CD14-positive monocyte (primary cell): ENCODE data around the gene VWF. TPM values are rescaled to one million over a fixed set of nuclear protein-coding genes. Genes with fewer than 3 reads are reported as not detected.

ENCODE experiments used
- DNase-seq, 3 donors: peaks; one replicate each; pipeline ENCODE4 v3.0.0-alpha.2; 2011 to 2022
- H2AFZ ChIP-seq: 2 replicates; pipeline ENCODE4 v1.6.0; 2012; ENCODE audit warnings: mild to moderate bottlenecking, low read depth, low read length, inconsistent platforms; ENCODE audit not compliant: insufficient read depth, poor library complexity, severe bottlenecking
- H3K27ac ChIP-seq, 2 donors: 1 replicate in 1 of 2; 2 replicates in 1 of 2; pipeline ENCODE4 v1.5.1; 2012 to 2013; ENCODE audit warnings: low read length in 2 of 2, control low read depth in 1 of 2, inconsistent platforms in 1 of 2, low read depth in 1 of 2, mild to moderate bottlenecking in 1 of 2
- H3K27me3 ChIP-seq, 2 donors: one replicate each; pipeline versions ENCODE4 v1.6.0 to v1.6.1; 2011 to 2013; ENCODE audit warnings: low read length in 2 of 2; ENCODE audit not compliant: control insufficient read depth in 2 of 2, insufficient read depth in 2 of 2
- H3K36me3 ChIP-seq, 2 donors: replicated peaks in 1 of 2; 1 replicate in 1 of 2; 2 replicates in 1 of 2; pipeline versions ENCODE4 v1.5.1 to v1.6.1; 2012 to 2013; ENCODE audit warnings: low read length in 2 of 2, control low read depth in 1 of 2, inconsistent platforms in 1 of 2, mild to moderate bottlenecking in 1 of 2; ENCODE audit not compliant: insufficient read depth in 2 of 2, control insufficient read depth in 1 of 2
- H3K4me1 ChIP-seq, 2 donors: 1 replicate in 1 of 2; 2 replicates in 1 of 2; pipeline versions ENCODE4 v1.5.1 to v1.6.1; 2012 to 2013; ENCODE audit warnings: low read length in 2 of 2, control low read depth in 1 of 2, inconsistent platforms in 1 of 2, mild to moderate bottlenecking in 1 of 2, moderate library complexity in 1 of 2; ENCODE audit not compliant: insufficient read depth in 2 of 2, control insufficient read depth in 1 of 2
- H3K4me2 ChIP-seq: replicated peaks from 2 replicates; pipeline ENCODE3; 2012; ENCODE audit warnings: low read length, moderate library complexity, mild to moderate bottlenecking; ENCODE audit not compliant: poor library complexity, severe bottlenecking; ENCODE audit errors: extremely low read depth
- H3K4me3 ChIP-seq, 3 experiments: fragments of 200-600 bp in 1 of 3; sonication (generic) in 1 of 3; replicated peaks in 1 of 3; 1 replicate in 2 of 3; 2 replicates in 1 of 3; pipeline ENCODE4 v1.5.1; 2011 to 2013; ENCODE audit warnings: low read length in 3 of 3, mild to moderate bottlenecking in 3 of 3, control low read depth in 2 of 3, low read depth in 2 of 3, inconsistent platforms in 1 of 3, moderate library complexity in 1 of 3
- H3K79me2 ChIP-seq: 2 replicates; pipeline ENCODE4 v1.6.0; 2012; ENCODE audit warnings: mild to moderate bottlenecking, control low read depth, inconsistent platforms, low read length, moderate library complexity; ENCODE audit not compliant: insufficient read depth
- H3K9ac ChIP-seq: 2 replicates; pipeline ENCODE4 v1.6.0; 2017; ENCODE audit warnings: low read length, mild to moderate bottlenecking; ENCODE audit not compliant: insufficient read depth, poor library complexity, severe bottlenecking
- H3K9me3 ChIP-seq, 2 donors: replicated peaks in 1 of 2; 1 replicate in 1 of 2; 2 replicates in 1 of 2; pipeline versions ENCODE4 v1.5.1 to v1.6.1; 2012 to 2013; ENCODE audit warnings: low read length in 2 of 2, control low read depth in 1 of 2; ENCODE audit not compliant: control insufficient read depth in 1 of 2, insufficient read depth in 1 of 2
- H4K20me1 ChIP-seq: 2 replicates; pipeline ENCODE4 v1.6.0; 2012; ENCODE audit warnings: mild to moderate bottlenecking, low read length, control low read depth, moderate library complexity; ENCODE audit not compliant: insufficient read depth
- H3K27ac Mint-ChIP-seq, 7 donors: one replicate each; pipeline ENCODE4 v1.8.0; 2020; ENCODE audit warnings: mild to moderate bottlenecking in 7 of 7, mixed read lengths in 7 of 7, moderate library complexity in 6 of 7, inconsistent platforms in 2 of 7
- H3K27me3 Mint-ChIP-seq, 3 donors: one replicate each; pipeline ENCODE4 v1.8.0; 2021 to 2022; ENCODE audit warnings: low read depth in 3 of 3, mild to moderate bottlenecking in 3 of 3, mixed read lengths in 3 of 3, moderate library complexity in 3 of 3, inconsistent platforms in 1 of 3
- H3K36me3 Mint-ChIP-seq, 2 donors: one replicate each; pipeline ENCODE4 v1.8.0; 2020; ENCODE audit warnings: mixed read lengths in 2 of 2, inconsistent platforms in 1 of 2, mild to moderate bottlenecking in 1 of 2
- H3K4me1 Mint-ChIP-seq: one replicate; pipeline ENCODE4 v1.8.0; 2020; ENCODE audit warnings: mild to moderate bottlenecking, mixed read lengths
- H3K4me3 Mint-ChIP-seq, 2 donors: one replicate each; pipeline ENCODE4 v1.8.0; 2020; ENCODE audit warnings: mild to moderate bottlenecking in 2 of 2, mixed read lengths in 2 of 2, moderate library complexity in 1 of 2
- H3K9me3 Mint-ChIP-seq, 7 donors: one replicate each; pipeline ENCODE4 v1.8.0; 2020 to 2022; ENCODE audit warnings: mixed read lengths in 7 of 7, mild to moderate bottlenecking in 6 of 7, moderate library complexity in 6 of 7, inconsistent platforms in 2 of 7
- CTCF ChIP-seq: fragments of 200-600 bp; IDR thresholded peaks from one replicate; pipeline ENCODE4 v1.8.0; 2022; ENCODE audit warnings: antibody characterized with exemption, mild to moderate bottlenecking
- WGBS: methylation state at CpG from one replicate; pipeline ENCODE4 v1.1.5; 2013; ENCODE audit warnings: missing lambda C conversion rate; ENCODE audit not compliant: insufficient coverage; 5-methylcytosine and 5-hydroxymethylcytosine counted together
- intact Hi-C, 2 donors: fragments of 100-400 bp; cut with micrococcal nuclease; formaldehyde crosslinking; loops; one replicate each; pipeline versions ENCODE4 v1.15.0 to v1.15.1; 2023
- polyA plus RNA-seq, 3 donors: library from polyadenylated mRNA; depleted of rRNA in 1 of 3; unstranded in 2 of 3; stranded (reverse) in 1 of 3; fragments of 300-500 nt in 2 of 3; fragments of >200 nt in 1 of 3; fragmentation: Illumina TruSeq in 2 of 3; gene quantifications; 1 replicate in 2 of 3; 2 replicates in 1 of 3; pipeline ENCODE4 v1.2.3, GENCODE V29; 2012 to 2021

VWF gene
- polyA plus RNA-seq, 3 donors: 0.17 to 0.49 (median 0.48) TPM

GRCh38 chr12:6074979-6075585 lies 49.4 kb downstream of the VWF start:
- Histone ChIP-seq H3K27me3 (peaks cover 0 to 27% of the 10 kb centered on the region in 2 donors), H3K4me1 (peaks cover 25 to 32% of the 10 kb centered on the region in 2 donors), H3K27ac (peak overlapping the region in 1 of 2 donors; percentile 58), H3K4me3 (peak overlapping the region; percentile 5 to 65 (median 29)), H3K9ac (peak overlapping the region; percentile 57), H4K20me1 (no peaks in the 10 kb centered on the region), H3K4me2 (peak overlapping the region; percentile 74), H3K79me2 (no peaks in the 10 kb centered on the region), H2AFZ (peak overlapping the region; percentile 75), H3K36me3 (no peaks in the 10 kb centered on the region), H3K9me3 (no peaks in the 10 kb centered on the region)
- intact Hi-C loops: loop anchor here (2.0 to 10.0 kb wide), 3 partner anchors 66 to 120 kb away; no protein-coding TSS in a partner anchor
- TF ChIP-seq CTCF: peak; percentile 24
- Mint-ChIP-seq H3K9me3 (peaks cover 0 to 4% (median 0%) of the 10 kb centered on the region in 7 donors), H3K27me3 (peaks cover 32 to 44% (median 37%) of the 10 kb centered on the region in 3 donors), H3K36me3 (peaks cover 0 to 23% of the 10 kb centered on the region in 2 donors), H3K27ac (peak overlapping the region in 6 of 7 donors; percentile 84 to 95 (median 91)), H3K4me1 (peaks cover 42% of the 10 kb centered on the region), H3K4me3 (peak overlapping the region; percentile 78 to 96)
- 0% methylated on average over 29 of the region's 31 CpGs for WGBS
- DNase-seq: peak; percentile 75 to 84 (median 83)

GRCh38 chr12:6074427-6074826 lies 50.0 kb downstream of the VWF start:
- Histone ChIP-seq H3K9ac (peak overlapping the region; percentile 57), H4K20me1 (no peaks in the 10 kb centered on the region), H3K9me3 (no peaks in the 10 kb centered on the region), H3K27ac (peak overlapping the region in 1 of 2 donors; percentile 58), H2AFZ (peak overlapping the region; percentile 75), H3K79me2 (no peaks in the 10 kb centered on the region), H3K4me3 (peak overlapping the region in 2 of 3 experiments; percentile 29 to 65), H3K4me2 (peak overlapping the region; percentile 74), H3K36me3 (no peaks in the 10 kb centered on the region), H3K4me1 (peaks cover 28 to 33% of the 10 kb centered on the region in 2 donors), H3K27me3 (peaks cover 0 to 27% of the 10 kb centered on the region in 2 donors)
- intact Hi-C loops: loop anchor here (2.0 to 10.0 kb wide), 3 partner anchors 66 to 120 kb away; no protein-coding TSS in a partner anchor
- H3K4me1 Mint-ChIP-seq: peaks cover 48% of the 10 kb centered on the region
- peaks cover 0 to 4% (median 0%) of the 10 kb centered on the region in 7 donors for H3K9me3 Mint-ChIP-seq
- peaks cover 30 to 42% (median 37%) of the 10 kb centered on the region in 3 donors for H3K27me3 Mint-ChIP-seq
- WGBS: 0% methylated on average over 2 of the region's 4 CpGs
- H3K27ac Mint-ChIP-seq: peak overlapping the region in 6 of 7 donors; percentile 84 to 95 (median 91)
- no peak for TF ChIP-seq CTCF
- peak overlapping the region; percentile 78 to 96 for H3K4me3 Mint-ChIP-seq
- peaks cover 0 to 23% of the 10 kb centered on the region in 2 donors for H3K36me3 Mint-ChIP-seq
- DNase-seq: peak in 2 of 3 donors; percentile 21 to 30
